Measurements from ENCODE around the gene CELF5. TPM values are rescaled to one million over a fixed set of nuclear protein-coding genes. Genes with fewer than 3 reads are reported as not detected.
"Not testable (repeated sequence)": the region's sequence is repeated elsewhere in the genome, so short reads cannot be mapped to it uniquely, and the experiment has no call there.

CELF5 gene
- total RNA-seq, 1 donor from 2014 or later: not detected

- peaks cover 12% of the 10 kb centered on the region for H3K27me3 ChIP-seq (ENCODE audit: low read depth)
- no peak for ATAC-seq
- DNase-seq: no peak
- no peaks in the 10 kb centered on the region for H3K9me3 ChIP-seq
- H3K27ac ChIP-seq: no peak overlapping the region
- no peaks in the 10 kb centered on the region for H3K4me1 ChIP-seq
- intact Hi-C loops (cut with DNase I): no loop called here
- TF ChIP-seq CTCF (IDR thresholded peaks at IDR 0.05): no peak
- no peak overlapping the region for H3K4me3 ChIP-seq
- H3K36me3 ChIP-seq: no peaks in the 10 kb centered on the region
Measured at GRCh38 chr19:3233831-3234230, 9.4 kb downstream of the CELF5 start.

GRCh38 chr19:3234800-3235199 lies 10.3 kb downstream of the CELF5 start:
- no peaks in the 10 kb centered on the region for H3K4me1 ChIP-seq
- H3K4me3 ChIP-seq: no peak overlapping the region
- no peaks in the 10 kb centered on the region for H3K36me3 ChIP-seq
- H3K27me3 ChIP-seq (ENCODE audit: low read depth): peaks cover 5% of the 10 kb centered on the region
- no peaks in the 10 kb centered on the region for H3K9me3 ChIP-seq
- H3K27ac ChIP-seq: no peak overlapping the region
- no peak for DNase-seq
- ATAC-seq: no peak
- intact Hi-C loops (cut with DNase I): no loop called here
- TF ChIP-seq CTCF (IDR thresholded peaks at IDR 0.05): no peak

GRCh38 chr19:3235604-3236003 lies 11.1 kb downstream of the CELF5 start:
- DNase-seq; H3K27me3 ChIP-seq (ENCODE audit: low read depth); intact Hi-C loops (cut with DNase I); H3K4me3 ChIP-seq; H3K36me3 ChIP-seq; H3K4me1 ChIP-seq; H3K9me3 ChIP-seq; ATAC-seq; H3K27ac ChIP-seq: not testable (repeated sequence)

GRCh38 chr19:3236272-3236671 lies 11.8 kb downstream of the CELF5 start:
- Histone ChIP-seq H3K36me3 (no peaks in the 10 kb centered on the region), H3K27ac (no peak overlapping the region), H3K27me3 (ENCODE audit: low read depth) (no peaks in the 10 kb centered on the region), H3K4me3 (no peak overlapping the region), H3K9me3 (no peaks in the 10 kb centered on the region), H3K4me1 (no peaks in the 10 kb centered on the region)
- intact Hi-C loops (cut with DNase I): no loop called here
- ATAC-seq: no peak
- no peak for TF ChIP-seq CTCF (IDR thresholded peaks at IDR 0.05)
- no peak for DNase-seq

GRCh38 chr19:3238066-3238561 lies 13.7 kb downstream of the CELF5 start:
- intact Hi-C loops (cut with DNase I): no loop called here
- no peak overlapping the region for H3K27ac ChIP-seq
- TF ChIP-seq CTCF (IDR thresholded peaks at IDR 0.05): no peak
- no peaks in the 10 kb centered on the region for H3K27me3 ChIP-seq (ENCODE audit: low read depth)
- ATAC-seq: no peak
- H3K36me3 ChIP-seq: no peaks in the 10 kb centered on the region
- DNase-seq: no peak
- no peaks in the 10 kb centered on the region for H3K4me1 ChIP-seq
- H3K9me3 ChIP-seq: no peaks in the 10 kb centered on the region
- no peak overlapping the region for H3K4me3 ChIP-seq

- intact Hi-C loops (cut with DNase I): no loop called here
- no peak for DNase-seq
- Histone ChIP-seq H3K27ac (no peak overlapping the region), H3K9me3 (no peaks in the 10 kb centered on the region), H3K36me3 (no peaks in the 10 kb centered on the region), H3K27me3 (ENCODE audit: low read depth) (no peaks in the 10 kb centered on the region), H3K4me3 (no peak overlapping the region), H3K4me1 (no peaks in the 10 kb centered on the region)
- no peak for ATAC-seq
- no peak for TF ChIP-seq CTCF (IDR thresholded peaks at IDR 0.05)
Measured at GRCh38 chr19:3239367-3239766, 14.9 kb downstream of the CELF5 start.
